ENCODE data around the gene UNC5A. TPM values are rescaled to one million over a fixed set of nuclear protein-coding genes. Genes with fewer than 3 reads are reported as not detected.

UNC5A gene
- total and polyA plus RNA-seq, 10 of the 15 experiments (the other 5 are each of a cell fraction or from before 2014, with no cell fraction given): not detected

GRCh38 chr5:176814836-176815438 lies 4.6 kb downstream of the UNC5A start (continued):
- TF ChIP-seq TCF12 (IDR thresholded peaks at IDR 0.05; ENCODE audit: low read depth, low read length): no peak

GRCh38 chr5:176816043-176816745 lies 5.8 kb downstream of the UNC5A start:
- H3K9ac ChIP-seq (ENCODE audit: control insufficient read depth, insufficient read depth, low read length): no peak overlapping the region
- FAIRE-seq (no peak), DNase-seq (ENCODE audit: low read depth, low spot score) (no peak), ATAC-seq (no peak)
- H2AFZ ChIP-seq (ENCODE audit: control insufficient read depth, low read depth, low read length): no peak overlapping the region
- no peaks in the 10 kb centered on the region for H3K9me3 ChIP-seq (replicated peaks; ENCODE audit: control insufficient read depth, insufficient read depth, low read length)
- 12% methylated on average over 5 of the region's 5 CpGs for WGBS (ENCODE audit: insufficient coverage, insufficient replicate concordance, low lambda C conversion rate, missing lambda C conversion rate)
- in situ Hi-C loops (cut with MboI) (no loop called here), intact Hi-C loops (cut with micrococcal nuclease; ENCODE audit: unreplicated experiment) (loop anchor here (5.0 to 10.0 kb wide), 2 partner anchors 139 to 296 kb away; no protein-coding TSS in a partner anchor)
- ChIA-PET CTCF (no interaction called here), POLR2A (no interaction called here), SMC1A (ENCODE audit: uncharacterized antibody, unreplicated experiment) (no interaction called here), RAD21 (ENCODE audit: unreplicated experiment) (interaction anchor here (1.6 to 2.0 kb wide), 2 partner anchors 69 to 156 kb away, joined by 4 to 7 read pairs; no protein-coding TSS in a partner anchor)
- H3K27ac ChIP-seq (ENCODE audit: control insufficient read depth, insufficient read depth): no peak overlapping the region
- no peak overlapping the region for H3K4me2 ChIP-seq (ENCODE audit: control insufficient read depth, insufficient read depth)
- H3K4me3 ChIP-seq: no peak overlapping the region
- BruUV-seq (replicated peaks): no TSS peak
- H3K79me2 ChIP-seq (ENCODE audit: control insufficient read depth, insufficient read depth, low read length): no peaks in the 10 kb centered on the region
- peaks cover 9 to 13% of the 10 kb centered on the region in 2 experiments; a peak in 3 of 4 replicates for H3K27me3 ChIP-seq (replicated peaks in 1 of 2; ENCODE audit: control insufficient read depth in 2 of 2, insufficient read depth in 2 of 2, low read length in 1 of 2)
- H3K4me1 ChIP-seq (ENCODE audit: control insufficient read depth, insufficient read depth, low read length): no peaks in the 10 kb centered on the region
- no peak for TF ChIP-seq CBFB (IDR thresholded peaks at IDR 0.05; ENCODE audit: low read depth)
- TF ChIP-seq CREB1 (IDR thresholded peaks at IDR 0.05; ENCODE audit: low read depth): no peak
- no peak for TF ChIP-seq USF1 (IDR thresholded peaks at IDR 0.05; ENCODE audit: borderline replicate concordance, extremely low read length, insufficient read depth, low read depth, low read length)
- no peak for TF ChIP-seq NKRF (conservative IDR thresholded peaks at IDR 0.05)
- TF ChIP-seq SRF (IDR thresholded peaks at IDR 0.05; ENCODE audit: low read depth in 2 of 2, low read length in 2 of 2): no peak
- TF ChIP-seq ZNF622 (IDR thresholded peaks at IDR 0.05): no peak
- H4K20me1 ChIP-seq (ENCODE audit: control insufficient read depth, insufficient read depth): no peaks in the 10 kb centered on the region
- no peaks in the 10 kb centered on the region for H3K36me3 ChIP-seq (ENCODE audit: control insufficient read depth in 2 of 2, insufficient read depth in 2 of 2, low read length in 1 of 2)

Measured in GM12878 (cell line).